SK-N-SH (cell line): ENCODE measurements around the gene CCDC116. TPM values are rescaled to one million over a fixed set of nuclear protein-coding genes. Genes with fewer than 3 reads are reported as not detected.

ENCODE experiments used
- CTCF ChIA-PET: fragments of 300-600, 350-600 bp; formaldehyde crosslinking; extraction: SDS; loops from one replicate; lab custom pipeline; 2021; lab: Yijun Ruan, JAX
- POLR2A ChIA-PET: fragments of 350-600 bp; sonication (Branson Sonifier 250); formaldehyde crosslinking; extraction: SDS; loops from one replicate; lab custom pipeline; 2020; ENCODE audit warnings: antibody characterized with exemption, inconsistent platforms; lab: Yijun Ruan, JAX
- DNase-seq: peaks from one replicate; pipeline ENCODE4 v3.0.0; 2012
- H2AFZ ChIP-seq: fragments of 200-600 bp; sonication (generic); 2 replicates; pipeline ENCODE4 v1.8.1; 2016; ENCODE audit warnings: antibody characterized with exemption, mild to moderate bottlenecking, low read depth
- H3F3A ChIP-seq: fragments of 200-600 bp; sonication (generic); replicated peaks from 2 replicates; pipeline ENCODE3; 2016; ENCODE audit warnings: antibody characterized with exemption, mild to moderate bottlenecking; ENCODE audit not compliant: insufficient read depth
- H3K27ac ChIP-seq, 2 experiments: fragments of 200-500 bp in 1 of 2; fragments of 200-600 bp in 1 of 2; sonication (Bioruptor generic) in 1 of 2; sonication (generic), shearing (Covaris generic) in 1 of 2; 2 replicates each; pipeline versions ENCODE4 v1.5.1 to v1.6.1; 2014 to 2016; ENCODE audit warnings: low read depth in 2 of 2, inconsistent platforms in 1 of 2, low read length in 1 of 2, mild to moderate bottlenecking in 1 of 2, mixed read lengths in 1 of 2
- H3K27me3 ChIP-seq: fragments of 200-600 bp; sonication (generic), shearing (Covaris generic); 2 replicates; pipeline ENCODE4 v1.6.1; 2016; ENCODE audit warnings: mixed run types; ENCODE audit not compliant: insufficient read depth
- H3K36me3 ChIP-seq, 2 experiments: fragments of 200-500 bp in 1 of 2; fragments of 200-600 bp in 1 of 2; sonication (Bioruptor generic) in 1 of 2; sonication (generic) in 1 of 2; replicated peaks in 1 of 2; 2 replicates each; pipeline versions ENCODE3 to v1.5.1; 2014 to 2016; ENCODE audit warnings: low read length in 1 of 2, mild to moderate bottlenecking in 1 of 2; ENCODE audit not compliant: insufficient read depth in 2 of 2, control insufficient read depth in 1 of 2
- H3K4me1 ChIP-seq, 2 experiments: fragments of 200-500 bp in 1 of 2; fragments of 200-600 bp in 1 of 2; sonication (Bioruptor generic) in 1 of 2; sonication (generic), shearing (Covaris generic) in 1 of 2; 2 replicates each; pipeline versions ENCODE4 v1.5.1 to v1.6.1; 2014 to 2016; ENCODE audit warnings: low read depth in 1 of 2, low read length in 1 of 2, mixed run types in 1 of 2; ENCODE audit not compliant: insufficient read depth in 2 of 2, control insufficient read depth in 1 of 2
- H3K4me2 ChIP-seq: fragments of 200-600 bp; sonication (generic), shearing (Covaris generic); 2 replicates; pipeline ENCODE4 v1.6.1; 2017; ENCODE audit warnings: mixed run types
- H3K4me3 ChIP-seq, 2 experiments: fragments of 200-500 bp in 1 of 2; fragments of 200-600 bp in 1 of 2; sonication (Bioruptor generic) in 1 of 2; sonication (generic), shearing (Covaris generic) in 1 of 2; 2 replicates each; pipeline versions ENCODE4 v1.5.1 to v1.8.1; 2014 to 2016; ENCODE audit warnings: low read depth in 2 of 2, inconsistent platforms in 1 of 2, low read length in 1 of 2, mild to moderate bottlenecking in 1 of 2, mixed read lengths in 1 of 2, moderate library complexity in 1 of 2
- H3K79me2 ChIP-seq: fragments of 200-600 bp; sonication (generic); 2 replicates; pipeline ENCODE4 v1.8.1; 2017; ENCODE audit warnings: mild to moderate bottlenecking; ENCODE audit not compliant: insufficient read depth
- H3K9ac ChIP-seq: fragments of 200-600 bp; sonication (generic); 2 replicates; pipeline ENCODE4 v1.6.1; 2017; ENCODE audit warnings: mixed run types
- H3K9me2 ChIP-seq: fragments of 200-600 bp; sonication (generic); 2 replicates; pipeline ENCODE4 v1.6.1; 2017; ENCODE audit warnings: mixed run types
- H3K9me3 ChIP-seq: fragments of 200-600 bp; sonication (generic); 2 replicates; pipeline ENCODE4 v1.6.1; 2017; ENCODE audit warnings: mixed run types, mild to moderate bottlenecking, moderate library complexity
- H4K20me1 ChIP-seq: fragments of 200-600 bp; sonication (generic); 2 replicates; pipeline ENCODE4 v1.6.1; 2017; ENCODE audit warnings: mild to moderate bottlenecking, mixed run types; ENCODE audit not compliant: insufficient read depth
- CHD2 ChIP-seq: fragments of 150-350 bp; IDR thresholded peaks from 2 replicates; pipeline ENCODE4 v1.6.1; 2018; ENCODE audit warnings: low read length; ENCODE audit not compliant: partially characterized antibody
- CTCF ChIP-seq: fragments of 200-600 bp; sonication (generic); IDR thresholded peaks from 2 replicates; pipeline ENCODE4 v1.6.1; 2017; ENCODE audit warnings: antibody characterized with exemption, mild to moderate bottlenecking, moderate library complexity
- ELF1 ChIP-seq: IDR thresholded peaks from 2 replicates; pipeline ENCODE4 v1.4.0; 2012
- FOSL2 ChIP-seq: IDR thresholded peaks from 2 replicates; pipeline ENCODE4 v1.4.0; 2012; ENCODE audit warnings: low read depth, mild to moderate bottlenecking, moderate library complexity, borderline replicate concordance
- GATA2 ChIP-seq: sonication (generic); formaldehyde crosslinking; IDR thresholded peaks from 2 replicates; pipeline ENCODE4 v1.5.0; 2020; ENCODE audit warnings: mild to moderate bottlenecking, missing genetic modification reagents
- IRF3 ChIP-seq: fragments of 150-350 bp; IDR thresholded peaks from 2 replicates; pipeline ENCODE4 v1.6.1; 2016; ENCODE audit warnings: mild to moderate bottlenecking, low read depth, low read length
- MXI1 ChIP-seq: IDR thresholded peaks from 2 replicates; pipeline ENCODE4 v1.6.1; 2012; ENCODE audit warnings: mild to moderate bottlenecking, low read depth, low read length, improper control_type of control experiment
- NRF1 ChIP-seq: IDR thresholded peaks from 2 replicates; pipeline ENCODE4 v1.6.1; 2012; ENCODE audit warnings: low read depth, mild to moderate bottlenecking, low read length
- RAD21 ChIP-seq: IDR thresholded peaks from 2 replicates; pipeline ENCODE4 v1.6.1; 2012; ENCODE audit warnings: mild to moderate bottlenecking, low read length
- RXRA ChIP-seq: IDR thresholded peaks from 2 replicates; pipeline ENCODE4 v1.4.0; 2012; ENCODE audit warnings: low read depth, mild to moderate bottlenecking, borderline replicate concordance
- TAF1 ChIP-seq: IDR thresholded peaks from 2 replicates; pipeline ENCODE4 v1.6.1; 2012; ENCODE audit warnings: low read depth, mild to moderate bottlenecking, low read length, moderate library complexity, borderline replicate concordance
- TEAD4 ChIP-seq: IDR thresholded peaks from 2 replicates; pipeline ENCODE4 v1.4.0; 2012; ENCODE audit warnings: mild to moderate bottlenecking, borderline replicate concordance; ENCODE audit not compliant: insufficient read depth
- WGBS: methylation state at CpG from one replicate; pipeline ENCODE4 v1.1.6; 2017; ENCODE audit warnings: low lambda C conversion rate; 5-methylcytosine and 5-hydroxymethylcytosine counted together
- polyA plus RNA-seq, 3 experiments: library from polyadenylated mRNA; depleted of rRNA; stranded (reverse); fragments of >200 nt; gene quantifications; 2 replicates each; pipeline ENCODE4 v1.2.3, GENCODE V29; 2012
- TF ChIP-seq, protein P1 (sequence below): IDR thresholded peaks from 2 replicates; pipeline ENCODE4 v1.4.0; 2012; ENCODE audit warnings: low read depth, borderline replicate concordance
- TF ChIP-seq, protein P2 (sequence below): IDR thresholded peaks from 2 replicates; pipeline ENCODE4 v1.4.0; 2012; ENCODE audit warnings: low read depth, borderline replicate concordance

CCDC116 gene
- polyA plus RNA-seq, 1 of the 3 experiments (the other 2 are of a cell fraction) = 0.28 TPM

GRCh38 chr22:21622011-21622918 is 10.3 kb upstream of the CCDC116 start:
- no peak overlapping the region for H3K4me2 ChIP-seq
- no peak overlapping the region for H2AFZ ChIP-seq
- ChIA-PET CTCF (interaction anchor here (1.5 to 11.2 kb wide), 2 partner anchors 16 to 18 kb away, joined by 5 to 145 read pairs; partner anchors contain the start of gene SDF2L1), POLR2A (no interaction called here)
- peaks cover 82% of the 10 kb centered on the region for H3K79me2 ChIP-seq
- no peak overlapping the region for H3K4me3 ChIP-seq
- H3K27me3 ChIP-seq = no peaks in the 10 kb centered on the region
- H4K20me1 ChIP-seq = peaks cover 91% of the 10 kb centered on the region
- peak; percentile 4 for DNase-seq
- peaks cover 16% of the 10 kb centered on the region for H3F3A ChIP-seq
- H3K4me1 ChIP-seq = peaks cover 0 to 7% of the 10 kb centered on the region in 2 experiments; a peak in 1 of 4 replicates
- H3K27ac ChIP-seq = no peak overlapping the region
- no peak overlapping the region for H3K9ac ChIP-seq
- H3K9me2 ChIP-seq = no peaks in the 10 kb centered on the region
- peaks cover 6 to 27% of the 10 kb centered on the region in 2 experiments for H3K36me3 ChIP-seq
- no peaks in the 10 kb centered on the region for H3K9me3 ChIP-seq
- TF ChIP-seq FOSL2 (no peak), GATA2 (CRISPR knock-in tag) (no peak), RAD21 (no peak), ELF1 (no peak), TEAD4 (no peak), CTCF (no peak), TAF1 (no peak), RXRA (no peak)
- TF ChIP-seq, protein P1, sequence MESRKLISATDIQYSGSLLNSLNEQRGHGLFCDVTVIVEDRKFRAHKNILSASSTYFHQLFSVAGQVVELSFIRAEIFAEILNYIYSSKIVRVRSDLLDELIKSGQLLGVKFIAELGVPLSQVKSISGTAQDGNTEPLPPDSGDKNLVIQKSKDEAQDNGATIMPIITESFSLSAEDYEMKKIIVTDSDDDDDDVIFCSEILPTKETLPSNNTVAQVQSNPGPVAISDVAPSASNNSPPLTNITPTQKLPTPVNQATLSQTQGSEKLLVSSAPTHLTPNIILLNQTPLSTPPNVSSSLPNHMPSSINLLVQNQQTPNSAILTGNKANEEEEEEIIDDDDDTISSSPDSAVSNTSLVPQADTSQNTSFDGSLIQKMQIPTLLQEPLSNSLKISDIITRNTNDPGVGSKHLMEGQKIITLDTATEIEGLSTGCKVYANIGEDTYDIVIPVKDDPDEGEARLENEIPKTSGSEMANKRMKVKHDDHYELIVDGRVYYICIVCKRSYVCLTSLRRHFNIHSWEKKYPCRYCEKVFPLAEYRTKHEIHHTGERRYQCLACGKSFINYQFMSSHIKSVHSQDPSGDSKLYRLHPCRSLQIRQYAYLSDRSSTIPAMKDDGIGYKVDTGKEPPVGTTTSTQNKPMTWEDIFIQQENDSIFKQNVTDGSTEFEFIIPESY = no peak
- WGBS = 90% methylated on average over 16 of the region's 17 CpGs

DNA sequence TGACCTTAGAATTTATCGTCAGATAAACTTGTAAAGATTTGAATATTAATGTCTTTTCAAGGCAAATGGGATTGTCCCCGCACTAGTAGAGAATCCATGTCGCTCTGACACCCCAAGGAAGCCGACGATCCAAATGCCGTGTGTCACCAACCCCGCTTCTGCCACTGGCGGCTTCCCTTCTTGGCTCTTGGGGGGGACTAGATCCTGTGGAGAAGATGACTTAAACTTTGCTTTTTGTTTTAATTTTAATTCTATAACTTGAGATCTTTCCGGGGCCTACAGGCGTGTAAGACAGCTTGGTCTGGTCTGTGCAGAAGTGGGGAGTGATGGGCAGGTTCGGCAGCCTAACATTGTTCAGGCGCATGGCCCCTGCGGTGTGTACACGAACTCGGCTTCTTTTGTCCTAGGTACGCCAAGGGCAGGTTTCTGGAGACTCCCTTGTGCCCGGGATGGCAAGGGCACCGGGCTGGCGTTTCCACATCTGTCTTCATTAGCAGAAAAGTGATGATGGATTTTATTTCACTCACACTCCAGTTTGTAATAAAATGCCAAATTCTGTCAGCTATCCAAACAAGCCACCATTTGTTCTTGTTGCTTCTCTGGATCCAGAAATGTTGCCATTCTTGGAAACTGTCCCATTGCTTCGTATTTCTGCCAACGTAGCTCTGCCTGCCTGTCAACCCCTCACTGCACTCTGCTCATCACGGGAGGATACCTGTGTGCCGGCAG is 9.5 kb upstream of the CCDC116 start:
- H3K9me2 ChIP-seq = no peaks in the 10 kb centered on the region
- H3K4me1 ChIP-seq = peaks cover 1 to 9% of the 10 kb centered on the region in 2 experiments; a peak in 1 of 4 replicates
- DNase-seq = peak; percentile 3
- no peaks in the 10 kb centered on the region for H3K9me3 ChIP-seq
- no peak overlapping the region for H3K4me2 ChIP-seq
- ChIA-PET POLR2A (interaction anchor here (0.6 kb wide), 1 partner anchor 41 kb away, joined by 3 read pairs; no protein-coding TSS in a partner anchor), CTCF (interaction anchor here (1.5 to 11.2 kb wide), 2 partner anchors 16 to 17 kb away, joined by 5 to 145 read pairs; partner anchors contain the start of gene SDF2L1)
- no peak overlapping the region for H3K4me3 ChIP-seq
- H3K27ac ChIP-seq = no peak overlapping the region
- H4K20me1 ChIP-seq = peaks cover 91% of the 10 kb centered on the region
- peaks cover 11 to 32% of the 10 kb centered on the region in 2 experiments for H3K36me3 ChIP-seq
- no peak overlapping the region for H2AFZ ChIP-seq
- peaks cover 23% of the 10 kb centered on the region for H3F3A ChIP-seq
- H3K79me2 ChIP-seq = peaks cover 82% of the 10 kb centered on the region
- H3K9ac ChIP-seq = no peak overlapping the region
- no peaks in the 10 kb centered on the region for H3K27me3 ChIP-seq
- 92% methylated on average over 23 of the region's 23 CpGs for WGBS
- no peak for TF ChIP-seq CHD2
- TF ChIP-seq NRF1 = no peak
- no peak for TF ChIP-seq MXI1
- no peak for TF ChIP-seq RXRA
- TF ChIP-seq CTCF = no peak
- no peak for TF ChIP-seq IRF3
- TF ChIP-seq, protein P2, sequence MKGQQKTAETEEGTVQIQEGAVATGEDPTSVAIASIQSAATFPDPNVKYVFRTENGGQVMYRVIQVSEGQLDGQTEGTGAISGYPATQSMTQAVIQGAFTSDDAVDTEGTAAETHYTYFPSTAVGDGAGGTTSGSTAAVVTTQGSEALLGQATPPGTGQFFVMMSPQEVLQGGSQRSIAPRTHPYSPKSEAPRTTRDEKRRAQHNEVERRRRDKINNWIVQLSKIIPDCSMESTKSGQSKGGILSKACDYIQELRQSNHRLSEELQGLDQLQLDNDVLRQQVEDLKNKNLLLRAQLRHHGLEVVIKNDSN = no peak
- TF ChIP-seq TAF1 = no peak
